ENCODE results near the gene CREB3L4. TPM values are rescaled to one million over a fixed set of nuclear protein-coding genes. Genes with fewer than 3 reads are reported as not detected.

The CREB3L4 gene
- total RNA-seq, 1 donor from 2014 or later, result 41.7 TPM

DNA sequence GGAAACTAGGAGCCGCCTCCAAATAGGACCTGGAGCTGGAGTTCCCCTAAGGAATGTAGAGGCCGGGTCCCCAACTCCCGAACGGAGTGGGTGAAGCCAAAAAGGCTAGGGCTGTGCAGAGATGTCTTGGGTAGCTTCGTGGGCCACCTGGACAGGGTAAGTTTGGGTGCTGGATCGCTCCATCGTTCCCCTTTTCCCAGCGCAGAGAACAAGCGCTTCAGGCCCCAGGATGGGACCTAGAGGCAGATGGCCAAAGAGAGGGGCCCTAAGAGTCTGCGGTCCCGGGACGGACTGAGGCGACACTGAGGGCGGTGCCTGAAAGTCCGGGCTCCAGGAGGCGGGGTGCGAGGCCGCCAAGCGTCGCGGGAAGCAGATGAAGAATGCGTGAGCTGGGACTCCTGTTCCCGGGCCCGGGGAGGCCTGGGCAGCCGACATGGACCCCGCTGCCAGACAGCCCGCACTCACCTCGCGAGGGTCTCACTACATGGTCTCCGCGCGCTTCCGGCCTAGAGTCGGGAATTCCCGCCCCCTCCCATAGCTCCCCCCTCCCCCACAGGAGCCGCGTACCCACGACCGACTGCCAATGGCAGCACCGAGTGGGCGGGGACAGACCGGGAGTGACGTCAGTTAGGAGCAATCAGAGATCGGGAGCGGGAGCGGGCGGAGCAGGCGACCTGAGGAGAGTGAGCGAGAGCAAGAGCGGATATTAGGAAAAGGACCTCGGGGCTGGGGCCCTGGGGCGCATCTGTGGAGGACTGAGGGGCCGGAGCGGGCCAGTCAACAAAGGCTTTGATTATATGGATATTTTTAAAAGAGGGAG lies 4.5 kb upstream of the CREB3L4 start, which contains the start of gene SLC39A1:
TSS of gene SLC39A1 (minus strand) at position 508 of the 820 bp plus-strand sequence. CDS start 822 bp downstream, outside the sequence.
- DNase-seq (ENCODE audit: low spot score, unreplicated experiment), result peak; percentile 97
- peak within 1 kb of the TSS; percentile 90 for H3K4me3 Mint-ChIP-seq (ENCODE audit: low read depth)
- TF ChIP-seq, protein P1, sequence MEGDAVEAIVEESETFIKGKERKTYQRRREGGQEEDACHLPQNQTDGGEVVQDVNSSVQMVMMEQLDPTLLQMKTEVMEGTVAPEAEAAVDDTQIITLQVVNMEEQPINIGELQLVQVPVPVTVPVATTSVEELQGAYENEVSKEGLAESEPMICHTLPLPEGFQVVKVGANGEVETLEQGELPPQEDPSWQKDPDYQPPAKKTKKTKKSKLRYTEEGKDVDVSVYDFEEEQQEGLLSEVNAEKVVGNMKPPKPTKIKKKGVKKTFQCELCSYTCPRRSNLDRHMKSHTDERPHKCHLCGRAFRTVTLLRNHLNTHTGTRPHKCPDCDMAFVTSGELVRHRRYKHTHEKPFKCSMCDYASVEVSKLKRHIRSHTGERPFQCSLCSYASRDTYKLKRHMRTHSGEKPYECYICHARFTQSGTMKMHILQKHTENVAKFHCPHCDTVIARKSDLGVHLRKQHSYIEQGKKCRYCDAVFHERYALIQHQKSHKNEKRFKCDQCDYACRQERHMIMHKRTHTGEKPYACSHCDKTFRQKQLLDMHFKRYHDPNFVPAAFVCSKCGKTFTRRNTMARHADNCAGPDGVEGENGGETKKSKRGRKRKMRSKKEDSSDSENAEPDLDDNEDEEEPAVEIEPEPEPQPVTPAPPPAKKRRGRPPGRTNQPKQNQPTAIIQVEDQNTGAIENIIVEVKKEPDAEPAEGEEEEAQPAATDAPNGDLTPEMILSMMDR (IDR thresholded peaks at IDR 0.05; ENCODE audit: unreplicated experiment), result no peak
- H3K4me1 Mint-ChIP-seq (ENCODE audit: low read depth), result peaks cover 43% of the 10 kb centered on the region
- no peaks in the 10 kb centered on the region for H3K27me3 Mint-ChIP-seq
- no peaks in the 10 kb centered on the region for H3K9me3 Mint-ChIP-seq (ENCODE audit: low read depth)
- peaks cover 7% of the 10 kb centered on the region for H3K36me3 Mint-ChIP-seq (ENCODE audit: insufficient read depth)
- H3K27ac Mint-ChIP-seq, result peak within 1 kb of the TSS; percentile 99

DNA sequence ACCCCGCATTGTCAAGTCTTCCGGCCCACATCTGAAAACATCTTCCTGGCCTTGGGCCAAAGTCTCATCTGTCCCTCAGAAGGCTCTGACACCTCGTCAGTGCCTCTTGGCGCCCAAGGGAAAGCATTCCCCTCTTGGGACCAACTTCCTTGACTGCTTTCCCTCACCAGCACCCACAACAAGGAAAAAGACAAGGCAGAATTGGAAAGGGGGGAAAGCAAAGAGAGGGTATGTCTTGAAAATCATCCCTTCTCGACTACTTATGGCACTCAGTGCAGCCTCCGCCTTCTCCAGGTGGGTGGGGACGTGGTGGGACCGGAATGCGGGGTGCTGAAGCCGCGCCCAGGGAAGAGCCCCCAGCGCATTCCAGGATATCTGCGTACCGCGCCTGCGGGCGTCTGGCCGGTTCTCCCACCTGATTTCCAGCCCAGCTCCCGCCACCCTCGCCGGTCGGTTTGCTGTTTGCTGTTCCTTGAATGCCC lies 3.8 kb upstream of the CREB3L4 start:
- TF ChIP-seq, protein P1 (IDR thresholded peaks at IDR 0.05; ENCODE audit: unreplicated experiment), result no peak
- Mint-ChIP-seq H3K27me3 (no peaks in the 10 kb centered on the region), H3K36me3 (ENCODE audit: insufficient read depth) (peaks cover 5% of the 10 kb centered on the region), H3K9me3 (ENCODE audit: low read depth) (no peaks in the 10 kb centered on the region), H3K4me3 (ENCODE audit: low read depth) (peak overlapping the region; percentile 90), H3K4me1 (ENCODE audit: low read depth) (peaks cover 46% of the 10 kb centered on the region), H3K27ac (peak overlapping the region; percentile 99)
- DNase-seq (ENCODE audit: low spot score, unreplicated experiment), result peak; percentile 50

DNA sequence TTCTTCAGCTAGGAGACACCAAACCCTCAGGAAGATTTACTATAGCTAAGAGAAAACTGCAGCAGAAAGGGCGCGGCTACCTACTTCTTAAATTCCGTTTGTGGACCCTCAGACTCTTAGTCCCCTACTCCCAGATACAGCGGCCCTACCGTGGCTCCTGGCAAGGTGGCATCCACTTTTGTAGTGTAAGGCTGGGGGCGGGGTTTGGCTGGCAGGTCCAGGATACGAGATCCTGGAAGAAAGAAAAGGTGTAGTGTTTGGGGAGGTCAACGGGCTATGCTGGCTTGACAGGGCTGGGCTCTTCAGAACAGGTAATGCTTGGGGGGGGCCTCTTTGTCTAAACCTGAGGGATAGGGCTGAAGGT lies 280 bp downstream of the CREB3L4 start:
- Mint-ChIP-seq H3K4me3 (ENCODE audit: low read depth) (peak overlapping the region; percentile 78), H3K27me3 (no peaks in the 10 kb centered on the region)
- DNase-seq (ENCODE audit: low spot score, unreplicated experiment), result no peak

DNA sequence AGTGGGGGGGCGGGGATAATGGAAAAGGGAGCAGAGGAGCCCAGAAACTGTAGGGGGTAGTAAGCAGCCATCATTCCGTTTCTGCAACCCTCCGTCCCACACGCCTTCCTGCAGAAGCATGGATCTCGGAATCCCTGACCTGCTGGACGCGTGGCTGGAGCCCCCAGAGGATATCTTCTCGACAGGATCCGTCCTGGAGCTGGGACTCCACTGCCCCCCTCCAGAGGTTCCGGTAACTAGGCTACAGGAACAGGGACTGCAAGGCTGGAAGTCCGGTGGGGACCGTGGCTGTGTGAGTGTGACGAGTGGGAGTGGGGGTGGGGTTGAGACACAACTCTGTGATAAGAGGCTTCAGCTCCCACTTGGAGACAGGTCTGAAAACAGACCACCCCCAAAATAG lies 706 bp downstream of the CREB3L4 start:
- no peak for DNase-seq (ENCODE audit: low spot score, unreplicated experiment)
- peaks cover 31% of the 10 kb centered on the region for H3K4me1 Mint-ChIP-seq (ENCODE audit: low read depth)

More for the DNA sequence above, 280 bp downstream of the CREB3L4 start:
- Mint-ChIP-seq H3K4me1 (ENCODE audit: low read depth) (peaks cover 31% of the 10 kb centered on the region), H3K9me3 (ENCODE audit: low read depth) (no peaks in the 10 kb centered on the region), H3K36me3 (ENCODE audit: insufficient read depth) (no peaks in the 10 kb centered on the region), H3K27ac (peak overlapping the region; percentile 96)
- TF ChIP-seq, protein P1 (IDR thresholded peaks at IDR 0.05; ENCODE audit: unreplicated experiment), result no peak

DNA sequence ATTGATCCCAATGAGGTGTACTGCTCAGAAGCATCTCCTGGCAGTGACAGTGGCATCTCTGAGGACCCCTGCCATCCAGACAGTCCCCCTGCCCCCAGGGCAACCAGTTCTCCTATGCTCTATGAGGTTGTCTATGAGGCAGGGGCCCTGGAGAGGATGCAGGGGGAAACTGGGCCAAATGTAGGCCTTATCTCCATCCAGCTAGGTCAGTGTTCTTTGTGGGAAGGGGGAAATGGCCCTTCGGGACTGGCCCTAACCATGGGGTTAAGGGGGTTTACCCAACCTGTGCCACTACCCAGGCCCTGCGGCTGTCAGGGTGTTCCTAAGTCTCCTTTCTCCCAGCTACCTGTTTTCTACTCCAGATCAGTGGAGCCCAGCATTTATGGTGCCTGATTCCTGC lies 1.3 kb downstream of the CREB3L4 start:
- Mint-ChIP-seq H3K36me3 (ENCODE audit: insufficient read depth) (peaks cover 2% of the 10 kb centered on the region), H3K9me3 (ENCODE audit: low read depth) (no peaks in the 10 kb centered on the region), H3K27ac (peak overlapping the region; percentile 96), H3K4me3 (ENCODE audit: low read depth) (peak overlapping the region; percentile 78), H3K4me1 (ENCODE audit: low read depth) (peaks cover 27% of the 10 kb centered on the region), H3K27me3 (no peaks in the 10 kb centered on the region)
- no peak for DNase-seq (ENCODE audit: low spot score, unreplicated experiment)
- TF ChIP-seq, protein P1 (IDR thresholded peaks at IDR 0.05; ENCODE audit: unreplicated experiment), result no peak

More for the DNA sequence above, 706 bp downstream of the CREB3L4 start:
- TF ChIP-seq, protein P1 (IDR thresholded peaks at IDR 0.05; ENCODE audit: unreplicated experiment), result no peak
- Mint-ChIP-seq H3K36me3 (ENCODE audit: insufficient read depth) (peaks cover under 1% of the 10 kb centered on the region), H3K27ac (peak overlapping the region; percentile 96), H3K9me3 (ENCODE audit: low read depth) (no peaks in the 10 kb centered on the region), H3K27me3 (no peaks in the 10 kb centered on the region), H3K4me3 (ENCODE audit: low read depth) (peak overlapping the region; percentile 78)

Measured in progenitor cell of endocrine pancreas (in vitro differentiated cells).